ENCODE data around the gene INVS.

INVS gene

DNA sequence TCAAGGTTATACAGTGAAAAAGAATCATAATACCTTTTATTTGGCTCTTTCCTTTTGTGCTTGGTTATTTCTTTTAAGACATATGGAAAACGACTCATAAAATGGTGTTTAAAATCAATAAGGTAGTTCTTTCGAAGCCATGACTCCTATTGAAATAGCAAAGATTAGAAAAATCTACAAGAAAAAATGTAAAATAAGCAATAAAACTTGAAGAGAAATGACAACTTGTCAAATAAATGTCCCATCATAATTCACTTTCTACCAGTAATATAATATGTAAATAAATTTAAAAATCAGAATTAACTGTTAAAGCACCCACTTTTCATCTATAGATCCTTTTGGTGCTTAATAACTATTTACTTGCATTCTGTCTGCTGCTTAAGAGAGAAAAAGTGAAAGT, 241.2 kb downstream of the INVS start:
- no peak for DNase-seq

DNA sequence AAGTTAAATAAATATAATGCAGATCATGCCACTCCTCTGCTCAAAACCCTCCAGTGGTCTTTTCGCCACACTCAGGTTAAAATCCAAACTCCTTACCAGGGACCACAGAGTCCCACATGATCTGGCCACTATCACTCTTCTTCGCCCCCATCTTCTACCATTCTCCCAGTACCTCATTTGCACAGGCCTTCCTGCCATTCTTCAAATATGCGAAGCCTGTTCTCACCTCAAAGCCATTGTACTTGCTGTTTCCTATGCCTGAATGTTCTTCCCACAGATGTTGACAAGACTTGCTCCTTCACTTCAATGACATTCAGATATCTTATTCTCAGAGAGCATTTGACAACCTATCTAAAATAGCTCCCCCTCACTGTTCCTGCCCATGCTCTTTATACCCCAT, 242.8 kb downstream of the INVS start:
- DNase-seq = no peak

DNA sequence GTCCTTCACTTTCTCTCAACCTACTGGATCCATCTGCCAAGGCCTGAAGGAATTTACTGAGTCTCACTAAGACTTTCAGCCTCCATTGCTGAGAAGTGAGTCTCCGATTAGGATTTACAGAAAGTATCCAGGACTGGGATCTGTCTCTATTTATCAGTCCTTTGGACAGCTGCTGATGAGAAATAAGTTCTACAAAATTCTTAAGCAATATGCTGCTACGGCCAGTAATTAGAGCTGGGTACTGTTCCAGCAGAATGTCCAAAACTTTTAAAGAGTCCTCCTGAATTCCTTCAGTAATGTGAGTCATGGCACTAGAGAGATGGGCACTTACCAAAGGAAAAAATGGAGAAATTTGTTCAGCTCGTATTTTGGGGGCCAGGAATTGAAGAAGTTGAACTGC, 247.8 kb downstream of the INVS start:
- DNase-seq = no peak

DNA sequence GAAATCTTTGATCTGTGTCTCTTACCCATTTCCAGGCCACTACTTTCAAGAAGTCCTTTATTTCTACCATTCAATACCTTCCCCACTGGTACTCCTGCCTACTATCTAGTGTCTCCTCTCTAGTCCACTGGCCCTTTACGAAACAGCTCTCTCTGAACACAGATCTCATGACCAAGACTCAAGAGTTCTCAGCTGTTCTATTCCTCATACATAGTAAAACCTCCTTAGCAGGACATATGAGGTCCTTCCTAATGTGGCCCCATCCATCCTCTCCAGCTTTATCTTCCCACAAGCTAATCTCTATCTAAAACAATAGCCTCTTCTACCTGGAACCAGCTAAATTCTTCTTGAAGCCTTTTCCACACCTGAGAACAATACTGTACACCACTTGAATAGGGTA, 251.1 kb downstream of the INVS start:
- no peak for DNase-seq

All from NCI-H2081 (cell line).